ENCODE measurements around the gene KRTAP10-10.

DNA sequence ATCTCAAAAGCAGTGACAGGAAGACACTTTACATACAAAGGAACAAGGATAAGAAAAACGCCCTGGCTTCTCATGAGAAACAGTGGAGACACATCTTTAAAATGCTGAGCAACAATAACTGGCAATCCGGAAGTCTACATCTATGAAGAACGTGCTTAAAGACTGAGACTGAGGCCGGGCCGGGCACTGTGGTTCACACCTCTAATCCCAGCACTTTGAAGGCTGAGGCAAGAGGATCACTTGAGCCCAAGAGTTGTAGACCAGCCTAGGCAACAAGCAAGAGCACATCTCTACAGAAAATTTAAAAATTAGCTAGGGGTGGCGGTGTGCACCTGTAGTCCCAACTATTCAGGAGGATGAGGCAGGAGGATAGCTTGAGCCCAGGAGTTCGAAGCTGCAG, 46.9 kb downstream of the KRTAP10-10 start:
- TF ChIP-seq CTCF (IDR thresholded peaks at IDR 0.05; ENCODE audit: low read length) (no peak), EZH2 (optimal IDR thresholded peaks at IDR 0.05; ENCODE audit: low read depth, low read length) (no peak), EZH2phosphoT487 (IDR thresholded peaks at IDR 0.05; ENCODE audit: low read length) (no peak)
